Endothelial cell of umbilical vein (primary cell): ENCODE measurements around the gene CYP19A1. TPM values are rescaled to one million over a fixed set of nuclear protein-coding genes. Genes with fewer than 3 reads are reported as not detected.

Experiments used
- BruUV-seq: library from RNA; stranded (reverse); fragments of 400-500 nt; replicated peaks from 2 replicates; lab custom pipeline; 2021; lab: Mats Ljungman, UMichigan
- CTCF ChIA-PET: fragments of 300-600, 350-600 bp; sonication (Branson Sonifier 250); formaldehyde crosslinking; loops from one replicate; lab custom pipeline; 2021; ENCODE audit warnings: antibody characterized with exemption, inconsistent platforms; lab: Charles Lee
- POLR2A ChIA-PET: fragments of 300-600, 350-600 bp; sonication (Branson Sonifier 250); formaldehyde crosslinking; loops from one replicate; lab custom pipeline; 2021; ENCODE audit warnings: antibody characterized with exemption, inconsistent platforms; lab: Charles Lee
- DNase-seq: peaks from one replicate; pipeline ENCODE4 v3.0.0-alpha.2; 2011; ENCODE audit warnings: low read depth, low spot score
- FAIRE-seq: peaks from 2 replicates; lab custom pipeline; 2011; peaks lifted over from hg19 to GRCh38; lab: Jason Lieb, UNC
- H2AFZ ChIP-seq: 2 replicates; pipeline ENCODE4 v1.6.0; 2012; ENCODE audit warnings: low read depth, low read length, control low read depth, inconsistent platforms
- H3K27ac ChIP-seq: 2 replicates; pipeline ENCODE4 v1.5.1; 2011; ENCODE audit warnings: low read depth, mild to moderate bottlenecking, control low read depth, low read length, moderate library complexity; ENCODE audit not compliant: insufficient read depth
- H3K27me3 ChIP-seq, 2 experiments: 2 replicates each; pipeline versions ENCODE4 v1.6.0 to v1.6.1; 2011; ENCODE audit warnings: low read length in 2 of 2, mixed read lengths in 1 of 2; ENCODE audit not compliant: control insufficient read depth in 2 of 2, insufficient read depth in 2 of 2
- H3K36me3 ChIP-seq, 2 experiments: 2 replicates in 1 of 2; 3 replicates in 1 of 2; pipeline ENCODE4 v1.5.1; 2011; ENCODE audit warnings: low read length in 2 of 2, mild to moderate bottlenecking in 1 of 2, moderate library complexity in 1 of 2; ENCODE audit not compliant: control insufficient read depth in 2 of 2, insufficient read depth in 2 of 2; ENCODE audit errors: extremely low read depth in 1 of 2
- H3K4me1 ChIP-seq: 3 replicates; pipeline ENCODE4 v1.5.1; 2011; ENCODE audit warnings: mild to moderate bottlenecking, low read length; ENCODE audit not compliant: control insufficient read depth, insufficient read depth; ENCODE audit errors: extremely low read depth
- H3K4me2 ChIP-seq: 2 replicates; pipeline ENCODE4 v1.6.1; 2011; ENCODE audit warnings: low read length, control low read depth, mixed read lengths; ENCODE audit not compliant: insufficient read depth
- H3K4me3 ChIP-seq, 3 experiments: fragments of 200-600 bp in 1 of 3; sonication (generic), shearing (Covaris generic) in 1 of 3; replicated peaks in 1 of 3; 2 replicates each; pipeline ENCODE4 v1.5.1; 2011 to 2016; ENCODE audit warnings: control low read depth in 3 of 3, low read length in 3 of 3, mild to moderate bottlenecking in 2 of 3, inconsistent platforms in 1 of 3, low read depth in 1 of 3, moderate library complexity in 1 of 3; ENCODE audit not compliant: insufficient read depth in 1 of 3
- H3K79me2 ChIP-seq: 2 replicates; pipeline ENCODE4 v1.6.0; 2012; ENCODE audit warnings: low read length, inconsistent platforms; ENCODE audit not compliant: control insufficient read depth, insufficient read depth
- H3K9ac ChIP-seq: replicated peaks from 2 replicates; pipeline ENCODE3; 2011; ENCODE audit warnings: low read length, control low read depth; ENCODE audit not compliant: insufficient read depth; ENCODE audit errors: extremely low read depth
- H3K9me1 ChIP-seq: replicated peaks from 3 replicates; pipeline ENCODE4 v1.6.0; 2011; ENCODE audit warnings: mild to moderate bottlenecking, low read length; ENCODE audit not compliant: control insufficient read depth, insufficient read depth; ENCODE audit errors: extremely low read depth
- H3K9me3 ChIP-seq: replicated peaks from 2 replicates; pipeline ENCODE4 v1.5.1; 2012; ENCODE audit warnings: low read length, inconsistent platforms; ENCODE audit not compliant: control insufficient read depth, insufficient read depth
- H4K20me1 ChIP-seq: replicated peaks from 2 replicates; pipeline ENCODE3; 2011; ENCODE audit warnings: mild to moderate bottlenecking, low read length; ENCODE audit not compliant: control insufficient read depth, insufficient read depth; ENCODE audit errors: extremely low read depth
- CTCF ChIP-seq, 2 donors: IDR thresholded peaks; 1 replicate in 1 of 2; 2 replicates in 1 of 2; pipeline ENCODE4 v1.5.1; 2011; ENCODE audit warnings: low read length in 2 of 2, mild to moderate bottlenecking in 2 of 2, moderate library complexity in 2 of 2, control low read depth in 1 of 2, inconsistent platforms in 1 of 2, low read depth in 1 of 2; ENCODE audit not compliant: insufficient read depth in 1 of 2; ENCODE audit errors: extremely low read depth in 1 of 2
- EZH2 ChIP-seq: IDR thresholded peaks from 2 replicates; pipeline ENCODE4 v1.6.1; 2012; ENCODE audit warnings: borderline replicate concordance, low read depth, mild to moderate bottlenecking, moderate library complexity, low read length, inconsistent platforms; ENCODE audit not compliant: severe bottlenecking
- FOS ChIP-seq: IDR thresholded peaks from 2 replicates; pipeline ENCODE4 v1.6.1; 2011; ENCODE audit warnings: mild to moderate bottlenecking, low read length, moderate library complexity, borderline replicate concordance; ENCODE audit not compliant: insufficient read depth
- GATA2 ChIP-seq: IDR thresholded peaks from 2 replicates; pipeline ENCODE4 v1.7.0; 2011; ENCODE audit warnings: low read depth, mild to moderate bottlenecking, moderate library complexity, mixed read lengths, low read length; ENCODE audit not compliant: insufficient read length, insufficient read depth
- JUN ChIP-seq: IDR thresholded peaks from 2 replicates; pipeline ENCODE4 v1.6.1; 2011; ENCODE audit warnings: borderline replicate concordance, low read depth; ENCODE audit not compliant: insufficient read length, insufficient read depth
- MAX ChIP-seq: IDR thresholded peaks from 2 replicates; pipeline ENCODE4 v1.6.1; 2011; ENCODE audit not compliant: insufficient read depth, insufficient read length
- MYC ChIP-seq: IDR thresholded peaks from one replicate; pipeline ENCODE4 v1.6.1; 2011; ENCODE audit warnings: mild to moderate bottlenecking, low read depth, low read length
- POLR2A ChIP-seq: IDR thresholded peaks from 2 replicates; pipeline ENCODE4 v1.6.1; 2012; ENCODE audit warnings: low read depth, mild to moderate bottlenecking, control low read depth, low read length
- POLR2AphosphoS5 ChIP-seq: IDR thresholded peaks from 2 replicates; pipeline ENCODE4 v1.6.1; 2012; ENCODE audit warnings: low read depth, mild to moderate bottlenecking, control low read depth, low read length, moderate library complexity; ENCODE audit not compliant: insufficient read depth
- dilution Hi-C: fragments of 300-500 bp; cut with MboI; formaldehyde crosslinking; loops from one replicate; pipeline ENCODE4 v1.15.0; 2019; ENCODE audit warnings: low sequenced_read_pairs; ENCODE audit not compliant: extremely low pct_ligation_motif_present
- intact Hi-C: fragments of 100-400 bp; cut with micrococcal nuclease; formaldehyde crosslinking; loops from one replicate; pipeline ENCODE4 v1.10.0; 2022
- polyA plus RNA-seq, 4 experiments: library from polyadenylated mRNA; depleted of rRNA in 3 of 4; stranded (reverse) in 3 of 4; unstranded in 1 of 4; fragments of >200 nt; gene quantifications; 2 replicates each; pipeline versions ENCODE4 v1.2.1 to v1.2.3, GENCODE V29; 2011 to 2012; ENCODE audit warnings: missing spikeins in 1 of 4
- total RNA-seq: library from RNA; stranded (reverse); gene quantifications from 2 replicates; pipeline ENCODE4 v1.2.3, GENCODE V29; 2021

Gene CYP19A1
- total and polyA plus RNA-seq, 2 donors (not counting 3 experiments of a cell fraction or from before 2014, with no cell fraction given): not detected

GRCh38 chr15:51335087-51335486 is 3.3 kb downstream of the CYP19A1 start:
- no peaks in the 10 kb centered on the region for H3K36me3 ChIP-seq
- no peak overlapping the region for H3K27ac ChIP-seq
- H3K79me2 ChIP-seq: no peaks in the 10 kb centered on the region
- ChIA-PET POLR2A (no interaction called here), CTCF (interaction anchor here (1.5 to 2.8 kb wide), 2 partner anchors 31 to 54 kb away, joined by 4 to 19 read pairs; no protein-coding TSS in a partner anchor)
- dilution Hi-C loops (no loop called here), intact Hi-C loops (loop anchor here (2.0 kb wide), 1 partner anchor 46 kb away; no protein-coding TSS in a partner anchor)
- no peak for FAIRE-seq
- H2AFZ ChIP-seq: no peak overlapping the region
- peaks cover 16% of the 10 kb centered on the region for H3K4me1 ChIP-seq
- no peak for DNase-seq
- peaks cover 85 to 87% of the 10 kb centered on the region in 2 experiments for H3K27me3 ChIP-seq
- no peak for TF ChIP-seq MAX
- TF ChIP-seq CTCF (IDR thresholded peaks at IDR 0.05; ENCODE audit: extremely low read depth in 1 of 2, insufficient read depth in 1 of 2, low read depth in 1 of 2, low read length in 2 of 2): no peak
- no peak for TF ChIP-seq FOS
- TF ChIP-seq POLR2AphosphoS5: no peak
- no peak overlapping the region for H3K4me3 ChIP-seq
- H4K20me1 ChIP-seq: peaks cover 4% of the 10 kb centered on the region
- no peaks in the 10 kb centered on the region for H3K9me3 ChIP-seq
- H3K9me1 ChIP-seq: no peaks in the 10 kb centered on the region
- H3K4me2 ChIP-seq: no peak overlapping the region
- BruUV-seq: no TSS peak
- H3K9ac ChIP-seq: no peak overlapping the region

- Histone ChIP-seq H4K20me1 (peaks cover 4% of the 10 kb centered on the region), H3K4me3 (no peak overlapping the region), H3K4me1 (peaks cover 16% of the 10 kb centered on the region), H3K36me3 (no peaks in the 10 kb centered on the region), H3K9me3 (no peaks in the 10 kb centered on the region), H3K27me3 (peaks cover 85 to 87% of the 10 kb centered on the region in 2 experiments), H3K9me1 (no peaks in the 10 kb centered on the region), H3K9ac (no peak overlapping the region), H3K4me2 (peak overlapping the region; percentile 5), H2AFZ (no peak overlapping the region), H3K27ac (no peak overlapping the region), H3K79me2 (no peaks in the 10 kb centered on the region)
- CTCF ChIA-PET: interaction anchor here (1.0 to 2.8 kb wide), 12 partner anchors 8 to 171 kb away, joined by 3 to 19 read pairs (median 5); no protein-coding TSS in a partner anchor
- intact Hi-C loops (loop anchor here (2.0 to 5.0 kb wide), 2 partner anchors 47 to 52 kb away; no protein-coding TSS in a partner anchor), dilution Hi-C loops (no loop called here)
- TF ChIP-seq FOS: peak; percentile 76
- peak; percentile 99 for TF ChIP-seq POLR2AphosphoS5
- peak; percentile 39 for TF ChIP-seq POLR2A
- TF ChIP-seq JUN: peak; percentile 77
- no peak for TF ChIP-seq EZH2
- no peak for TF ChIP-seq CTCF (IDR thresholded peaks at IDR 0.05; ENCODE audit: extremely low read depth in 1 of 2, insufficient read depth in 1 of 2, low read depth in 1 of 2, low read length in 2 of 2)
- no peak for TF ChIP-seq MAX
- TF ChIP-seq MYC: no peak
- TF ChIP-seq GATA2: peak; percentile 93
- DNase-seq (peak; percentile 94), FAIRE-seq (peak; percentile 98)
- BruUV-seq: no TSS peak
- POLR2A ChIA-PET: no interaction called here
These were observed 4.4 kb downstream of the CYP19A1 start for GRCh38 chr15:51334011-51334451.
